Cardiac ventricle fibroblast (primary cell): ENCODE measurements around the gene SIGLEC5. TPM values are rescaled to one million over a fixed set of nuclear protein-coding genes. Genes with fewer than 3 reads are reported as not detected.

Source experiments
- total RNA-seq: library from RNA; depleted of rRNA; stranded (reverse); fragments of >200 nt; gene quantifications from 2 replicates; pipeline ENCODE4 v1.2.3, GENCODE V29; 2015

SIGLEC5 gene, protein sequence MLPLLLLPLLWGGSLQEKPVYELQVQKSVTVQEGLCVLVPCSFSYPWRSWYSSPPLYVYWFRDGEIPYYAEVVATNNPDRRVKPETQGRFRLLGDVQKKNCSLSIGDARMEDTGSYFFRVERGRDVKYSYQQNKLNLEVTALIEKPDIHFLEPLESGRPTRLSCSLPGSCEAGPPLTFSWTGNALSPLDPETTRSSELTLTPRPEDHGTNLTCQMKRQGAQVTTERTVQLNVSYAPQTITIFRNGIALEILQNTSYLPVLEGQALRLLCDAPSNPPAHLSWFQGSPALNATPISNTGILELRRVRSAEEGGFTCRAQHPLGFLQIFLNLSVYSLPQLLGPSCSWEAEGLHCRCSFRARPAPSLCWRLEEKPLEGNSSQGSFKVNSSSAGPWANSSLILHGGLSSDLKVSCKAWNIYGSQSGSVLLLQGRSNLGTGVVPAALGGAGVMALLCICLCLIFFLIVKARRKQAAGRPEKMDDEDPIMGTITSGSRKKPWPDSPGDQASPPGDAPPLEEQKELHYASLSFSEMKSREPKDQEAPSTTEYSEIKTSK
- not detected in 2 replicates for total RNA-seq

DNA sequence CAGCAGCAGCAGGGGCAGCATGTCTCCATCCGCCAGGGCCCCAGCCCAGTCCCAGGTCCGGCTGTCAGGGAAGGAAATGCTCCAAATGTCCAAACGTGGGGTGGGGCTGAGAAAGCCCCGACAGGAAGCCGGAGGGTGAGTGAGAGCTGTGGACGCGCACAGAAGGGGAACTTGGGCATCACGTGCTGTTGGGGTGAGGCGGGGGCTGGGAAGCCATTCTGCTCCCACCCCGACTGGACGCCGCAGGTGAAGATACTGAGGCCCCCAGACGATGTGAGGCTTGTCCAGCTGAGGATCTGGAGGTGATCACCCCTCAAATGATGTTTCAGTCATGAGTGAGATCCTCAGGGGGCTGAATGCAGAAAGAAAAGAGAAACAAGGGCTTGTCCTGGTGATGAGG, at the start of gene SIGLEC5:
SIGLEC5 (minus strand) TSS at position 87 of the 400 bp plus-strand sequence; CDS start at position 21, 66 bp downstream.

DNA sequence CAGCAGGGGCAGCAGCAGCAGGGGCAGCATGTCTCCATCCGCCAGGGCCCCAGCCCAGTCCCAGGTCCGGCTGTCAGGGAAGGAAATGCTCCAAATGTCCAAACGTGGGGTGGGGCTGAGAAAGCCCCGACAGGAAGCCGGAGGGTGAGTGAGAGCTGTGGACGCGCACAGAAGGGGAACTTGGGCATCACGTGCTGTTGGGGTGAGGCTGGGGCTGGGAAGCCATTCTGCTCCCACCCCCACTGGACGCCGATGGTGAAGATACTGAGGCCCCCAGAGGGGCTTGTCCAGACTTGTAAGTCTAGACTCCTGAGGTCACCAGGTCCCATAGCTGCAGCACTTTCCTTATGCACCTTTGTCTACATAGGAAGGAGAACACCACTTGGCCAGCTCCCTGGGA, 16.5 kb upstream of the SIGLEC5 start, which contains the start of gene SIGLEC14:
SIGLEC14 (minus strand) TSS at position 96 of the 400 bp plus-strand sequence; CDS start at position 30, 66 bp downstream.

DNA sequence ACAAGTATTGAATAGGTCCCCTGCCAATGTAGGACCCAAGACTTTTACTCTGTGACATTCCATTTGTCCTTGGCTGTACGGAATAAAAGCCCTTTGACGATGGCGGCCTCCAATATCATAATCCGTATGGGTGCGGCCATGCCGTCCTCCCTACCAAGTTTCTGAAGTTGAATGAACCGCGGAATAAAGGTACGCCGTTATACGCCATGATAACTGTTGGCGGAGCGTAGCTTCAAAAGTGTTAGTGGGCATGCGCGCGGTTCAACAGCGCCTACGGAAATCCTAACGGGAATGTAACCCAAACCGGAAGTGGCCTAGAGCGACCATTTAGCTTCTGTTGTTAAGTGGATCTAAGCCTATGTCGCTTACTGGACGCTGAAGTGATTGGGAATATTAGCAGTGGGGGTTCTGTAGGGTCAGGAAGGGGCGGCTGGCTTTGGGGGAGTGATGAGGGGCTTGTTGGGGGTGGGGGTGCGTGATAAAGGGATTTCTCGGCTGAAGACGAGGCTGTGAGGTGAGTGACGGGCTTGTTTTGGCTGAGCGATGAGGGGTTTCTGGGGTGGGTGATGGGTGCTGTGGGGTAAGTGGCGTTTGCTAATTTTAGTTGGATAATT, 59.1 kb downstream of the SIGLEC5 start, which contains the start of gene ZNF175:
ZNF175 (plus strand) TSS at position 322 of the 614 bp plus-strand sequence. CDS start 2,047 bp downstream, outside the sequence.

Other genes with a start within 250 kb of the SIGLEC5 start
- not detected in 2 replicates for gene LIM2, start 242.4 kb downstream of the SIGLEC5 start, total RNA-seq
- 0.20 TPM in 1 of 2 replicates, not detected in the other for gene C19orf84, start 239.8 kb downstream of the SIGLEC5 start, total RNA-seq
- gene SIGLEC10, start 212.8 kb downstream of the SIGLEC5 start, total RNA-seq = not detected in 2 replicates
- gene SIGLEC8, start 171.9 kb downstream of the SIGLEC5 start, total RNA-seq = not detected in 2 replicates
- gene CEACAM18, start 151.9 kb downstream of the SIGLEC5 start, total RNA-seq = not detected in 2 replicates
- gene SIGLEC12, start 128.6 kb downstream of the SIGLEC5 start, total RNA-seq = not detected in 2 replicates
- gene SIGLEC6, start 98.7 kb downstream of the SIGLEC5 start, total RNA-seq = not detected in 2 replicates
- gene ZNF175, start 59.1 kb downstream of the SIGLEC5 start, total RNA-seq = 4.3 and 6.6 TPM in 2 replicates
- not detected in 2 replicates for gene SIGLEC14, start 16.4 kb upstream of the SIGLEC5 start, total RNA-seq
- 4.9 and 6.6 TPM in 2 replicates for gene SPACA6, start 62.9 kb upstream of the SIGLEC5 start, total RNA-seq
- gene HAS1, start 93.6 kb upstream of the SIGLEC5 start, total RNA-seq = not detected in 2 replicates
- gene FPR1, start 121.5 kb upstream of the SIGLEC5 start, total RNA-seq = 0.44 TPM in 1 of 2 replicates, not detected in the other
- gene FPR2, start 130.8 kb upstream of the SIGLEC5 start, total RNA-seq = 0.44 TPM in 1 of 2 replicates, not detected in the other
- gene FPR3, start 164.8 kb upstream of the SIGLEC5 start, total RNA-seq = 0.44 TPM in 1 of 2 replicates, not detected in the other